ENCODE measurements around the gene CHML. TPM values are rescaled to one million over a fixed set of nuclear protein-coding genes. Genes with fewer than 3 reads are reported as not detected.

The CHML gene
- total and polyA plus RNA-seq, 2 experiments from 2014 or later, result 19.9 to 66.8 TPM

GRCh38 chr1:241608379-241609033, 31.7 kb downstream of the CHML start:
- H3K4me3 Mint-ChIP-seq, result no peak overlapping the region
- Histone ChIP-seq H4K20me1 (replicated peaks; ENCODE audit: insufficient read depth) (no peaks in the 10 kb centered on the region), H3K36me3 (ENCODE audit: insufficient read depth) (no peaks in the 10 kb centered on the region), H3K79me2 (replicated peaks; ENCODE audit: insufficient read depth) (no peaks in the 10 kb centered on the region), H3K27ac (ENCODE audit: low read depth) (no peak overlapping the region), H3K4me2 (no peak overlapping the region), H3K9me2 (ENCODE audit: insufficient read depth) (no peaks in the 10 kb centered on the region), H3K4me3 (no peak overlapping the region), H2AFZ (no peak overlapping the region), H3F3A (replicated peaks; ENCODE audit: low read depth) (no peaks in the 10 kb centered on the region), H3K4me1 (ENCODE audit: insufficient read depth) (no peaks in the 10 kb centered on the region), H3K27me3 (ENCODE audit: insufficient read depth) (no peaks in the 10 kb centered on the region)
- peaks cover 7% of the 10 kb centered on the region for H3K27me3 Mint-ChIP-seq (ENCODE audit: insufficient read depth, low read depth, poor library complexity)
- H3K36me3 Mint-ChIP-seq (ENCODE audit: low read depth), result no peaks in the 10 kb centered on the region
- no peaks in the 10 kb centered on the region for H3K9me3 Mint-ChIP-seq
- H3K27ac Mint-ChIP-seq, result no peak overlapping the region; the same call in 1 of the 2 replicates
- TF ChIP-seq ETS1 (IDR thresholded peaks at IDR 0.05) (no peak), NANOG (IDR thresholded peaks at IDR 0.05; ENCODE audit: borderline replicate concordance) (no peak), EZH2phosphoT487 (IDR thresholded peaks at IDR 0.05; ENCODE audit: unreplicated experiment) (no peak), ZNF331 (CRISPR knock-in tag; IDR thresholded peaks at IDR 0.05; ENCODE audit: low read depth) (no peak), CTCF (conservative IDR thresholded peaks at IDR 0.05; ENCODE audit: low read depth in 2 of 2) (no peak), STAT1 (IDR thresholded peaks at IDR 0.05; ENCODE audit: unreplicated experiment) (no peak), CREB1 (CRISPR knock-in tag; IDR thresholded peaks at IDR 0.05; ENCODE audit: low read depth) (no peak), EZH2 (IDR thresholded peaks at IDR 0.05; ENCODE audit: low read depth, unreplicated experiment) (no peak), JUNB (IDR thresholded peaks at IDR 0.05; ENCODE audit: unreplicated experiment) (no peak), ZNF114 (CRISPR knock-in tag; IDR thresholded peaks at IDR 0.05) (no peak), REST (IDR thresholded peaks at IDR 0.05; ENCODE audit: unreplicated experiment) (no peak), POLR2AphosphoS5 (IDR thresholded peaks at IDR 0.05; ENCODE audit: low read depth) (no peak), ZNF462 (CRISPR knock-in tag; IDR thresholded peaks at IDR 0.05) (no peak)
- no peaks in the 10 kb centered on the region for H3K4me1 Mint-ChIP-seq
- no peak for ATAC-seq
- DNase-seq (ENCODE audit: low spot score), result no peak

Measured in GM23338 (cell line).